ENCODE measurements around the gene PKP2.
A peak's percentile ranks its signal among the peaks of the same experiment; 100 is the strongest.

Gene PKP2

GRCh38 chr12:32755051-32755653 lies 141.4 kb downstream of the PKP2 start:
- DNase-seq (ENCODE audit: low spot score): peak; percentile 66

GRCh38 chr12:32754111-32754510 lies 142.5 kb downstream of the PKP2 start:
- DNase-seq (ENCODE audit: low spot score): no peak

GRCh38 chr12:32753605-32754004 lies 143.0 kb downstream of the PKP2 start:
- no peak for DNase-seq (ENCODE audit: low spot score)

- no peak for DNase-seq (ENCODE audit: low spot score)
Observed at GRCh38 chr12:32743264-32743663, 153.3 kb downstream of the PKP2 start.

GRCh38 chr12:32742133-32742532 lies 154.4 kb downstream of the PKP2 start:
- DNase-seq (ENCODE audit: low spot score): no peak

Data from AG08396 (cell line).